Esophagus squamous epithelium (tissue), 5 donors: ENCODE results near the gene LARP7. TPM values are rescaled to one million over a fixed set of nuclear protein-coding genes. Genes with fewer than 3 reads are reported as not detected.

ENCODE experiments used
- DNase-seq: peaks from one replicate; lab custom pipeline; 2025; lab: John Stamatoyannopoulos, UW
- H3K27ac ChIP-seq, 4 donors: fragments of 200-600 bp; sonication (generic); one replicate each; pipeline ENCODE4 v1.5.1; 2016 to 2019; ENCODE audit warnings: mild to moderate bottlenecking in 1 of 4
- H3K27me3 ChIP-seq, 4 donors: fragments of 200-600 bp; sonication (generic); 1 replicate in 3 of 4; 2 replicates in 1 of 4; pipeline versions ENCODE4 v1.5.1 to v1.6.0; 2017 to 2021; ENCODE audit warnings: antibody characterized with exemption in 1 of 4
- H3K36me3 ChIP-seq, 3 donors: fragments of 200-600 bp; sonication (generic); one replicate each; pipeline ENCODE4 v1.5.1; 2016 to 2019
- H3K4me1 ChIP-seq, 3 donors: fragments of 200-600 bp; sonication (generic); one replicate each; pipeline ENCODE4 v1.5.1; 2017 to 2019
- H3K4me3 ChIP-seq, 4 donors: fragments of 200-600 bp; sonication (generic); 1 replicate in 3 of 4; 2 replicates in 1 of 4; pipeline ENCODE4 v1.5.1; 2016 to 2019; ENCODE audit warnings: mild to moderate bottlenecking in 2 of 4, moderate library complexity in 1 of 4
- H3K9me3 ChIP-seq, 3 donors: fragments of 200-600 bp; sonication (generic); one replicate each; pipeline ENCODE4 v1.5.1; 2016 to 2019
- CTCF ChIP-seq, 6 experiments: fragments of 450-650 bp in 4 of 6; fragments of 200-600 bp in 2 of 6; sonication (generic) in 2 of 6; IDR thresholded peaks; one replicate each; pipeline ENCODE4 v1.5.1; 2016 to 2019; ENCODE audit warnings: antibody characterized with exemption in 6 of 6, mild to moderate bottlenecking in 4 of 6, moderate library complexity in 4 of 6
- POLR2A ChIP-seq, 4 donors: fragments of 450-650 bp; IDR thresholded peaks; one replicate each; pipeline ENCODE4 v1.6.1; 2017; ENCODE audit warnings: antibody characterized with exemption in 4 of 4, mild to moderate bottlenecking in 4 of 4, moderate library complexity in 3 of 4
- whole genome bisulfite sequencing, 2 donors: methylation state at CpG; one replicate each; pipeline ENCODE4 v1.1.5; 2018; 5-methylcytosine and 5-hydroxymethylcytosine counted together
- intact Hi-C: fragments of 100-400 bp; cut with DNase I; formaldehyde crosslinking; loops from one replicate; pipeline ENCODE4 v1.15.0; 2022
- small RNA-seq, 4 donors: library from RNA; depleted of rRNA; stranded (forward); fragments of <200 nt; gene quantifications; one replicate each; pipeline ENCODE3, GENCODE V24; 2016
- total RNA-seq, 4 donors: library from RNA; depleted of rRNA; stranded (reverse); fragments of >200 nt; gene quantifications; one replicate each; pipeline ENCODE4 v1.1.0, GENCODE V29; 2016
- donor health status: DM: yes; HTN: yes; CAD: no.

LARP7 gene
- total RNA-seq, 4 donors from 2014 or later, result 21.0 to 38.1 (median 30.1) TPM

GRCh38 chr4:112706840-112707207 lies 69.9 kb downstream of the LARP7 start:
- H3K4me3 ChIP-seq, result peak overlapping the region in 3 of 4 donors; percentile 42 to 63 (median 54)
- peaks cover 0 to 58% (median 7%) of the 10 kb centered on the region in 4 donors for H3K27me3 ChIP-seq
- no peaks in the 10 kb centered on the region for H3K9me3 ChIP-seq
- WGBS, 2 donors, result 9 to 14% methylated on average over 4 of the region's 4 CpGs
- DNase-seq, result no peak
- H3K4me1 ChIP-seq, result peaks cover 2 to 22% (median 16%) of the 10 kb centered on the region in 3 donors
- intact Hi-C loops, result no loop called here
- TF ChIP-seq CTCF (IDR thresholded peaks at IDR 0.05) (no peak), POLR2A (IDR thresholded peaks at IDR 0.05) (no peak)
- no peak overlapping the region for H3K27ac ChIP-seq
- no peaks in the 10 kb centered on the region for H3K36me3 ChIP-seq

Small RNA genes within 50 kb of the gene (small RNA-seq; reads per million reads assigned to genes)
- gene MIR302A (0 reads per million in 4 donors), gene MIR302C (0 reads per million in 4 donors), gene MIR302D (0 reads per million in 4 donors), gene MIR367 (0 reads per million in 4 donors), gene WRBP1 (0 reads per million in 4 donors)

Other genes with a start within 250 kb of the LARP7 start
- gene NEUROG2, start 121.0 kb upstream of the LARP7 start, total RNA-seq, result not detected
- 1 to 10 TPM; 4.0 to 9.0 (median 4.6) TPM for gene ZGRF1, start 234 bp upstream of the LARP7 start, total RNA-seq